Cerebellar nuclear complex (tissue), 1 donor: ENCODE results near the gene SMYD2.

Experiments used
- DNase-seq, 2 experiments: peaks; one replicate each; lab custom pipeline; 2025; lab: John Stamatoyannopoulos, UW

The SMYD2 gene

GRCh38 chr1:214329470-214330220 is 48.7 kb downstream of the SMYD2 start:
- no peak for DNase-seq

GRCh38 chr1:214330222-214330621 is 49.3 kb downstream of the SMYD2 start:
- DNase-seq: no peak

GRCh38 chr1:214330715-214331114 is 49.8 kb downstream of the SMYD2 start:
- DNase-seq: no peak

GRCh38 chr1:214331180-214331579 is 50.2 kb downstream of the SMYD2 start:
- DNase-seq: no peak

- no peak for DNase-seq
Observed at GRCh38 chr1:214331827-214332423, 51.0 kb downstream of the SMYD2 start.

GRCh38 chr1:214332946-214333798 is 52.2 kb downstream of the SMYD2 start:
- no peak for DNase-seq

- no peak for DNase-seq
Observed at GRCh38 chr1:214335567-214335966, 54.6 kb downstream of the SMYD2 start.

GRCh38 chr1:214337015-214337414 is 56.1 kb downstream of the SMYD2 start:
- DNase-seq: no peak

GRCh38 chr1:214337511-214337910 is 56.6 kb downstream of the SMYD2 start:
- DNase-seq: no peak

- DNase-seq: no peak
Observed at GRCh38 chr1:214338212-214338611, 57.3 kb downstream of the SMYD2 start.

GRCh38 chr1:214341459-214341858 is 60.5 kb downstream of the SMYD2 start:
- DNase-seq: no peak

- no peak for DNase-seq
Observed at GRCh38 chr1:214341932-214342331, 61.0 kb downstream of the SMYD2 start.

GRCh38 chr1:214342525-214342924 is 61.6 kb downstream of the SMYD2 start:
- DNase-seq: no peak

- no peak for DNase-seq
Observed at GRCh38 chr1:214344897-214345296, 63.9 kb downstream of the SMYD2 start.

- no peak for DNase-seq
Observed at GRCh38 chr1:214349008-214349407, 68.0 kb downstream of the SMYD2 start.

- no peak for DNase-seq
Observed at GRCh38 chr1:214349781-214350180, 68.8 kb downstream of the SMYD2 start.

- DNase-seq: no peak
Observed at GRCh38 chr1:214351551-214352277, 70.8 kb downstream of the SMYD2 start.

- no peak for DNase-seq
Observed at GRCh38 chr1:214352838-214353237, 71.9 kb downstream of the SMYD2 start.

- DNase-seq: no peak
Observed at GRCh38 chr1:214354440-214355148, 73.6 kb downstream of the SMYD2 start.

GRCh38 chr1:214360116-214360515 is 79.2 kb downstream of the SMYD2 start:
- no peak for DNase-seq

GRCh38 chr1:214360525-214361164 is 79.7 kb downstream of the SMYD2 start:
- DNase-seq: no peak
